H1 (cell line): ENCODE measurements around the gene PRICKLE1.

ENCODE experiments used
- BACH1 ChIP-seq: IDR thresholded peaks from 2 replicates; pipeline ENCODE4 v1.6.1; 2012; ENCODE audit warnings: low read length, improper control_type of control experiment
- CTCF ChIP-seq, 3 experiments: IDR thresholded peaks; 1 replicate in 2 of 3; 2 replicates in 1 of 3; pipeline versions ENCODE4 v1.5.1 to v1.6.1; 2011; ENCODE audit warnings: low read length in 3 of 3, mild to moderate bottlenecking in 3 of 3, inconsistent platforms in 2 of 3, low read depth in 1 of 3, moderate library complexity in 1 of 3; ENCODE audit not compliant: insufficient read depth in 1 of 3; ENCODE audit errors: control extremely low read depth in 1 of 3
- EP300 ChIP-seq, 2 experiments: IDR thresholded peaks; 1 replicate in 1 of 2; 2 replicates in 1 of 2; pipeline ENCODE4 v1.6.1; 2011 to 2012; ENCODE audit warnings: low read depth in 2 of 2, low read length in 2 of 2, mild to moderate bottlenecking in 2 of 2, borderline replicate concordance in 1 of 2, inconsistent platforms in 1 of 2, moderate library complexity in 1 of 2
- EZH2 ChIP-seq: fragments of 200-600 bp; sonication (generic); IDR thresholded peaks from 2 replicates; pipeline ENCODE4 v1.7.1; 2012; ENCODE audit warnings: low read depth, mild to moderate bottlenecking, moderate library complexity, low read length, inconsistent platforms; ENCODE audit not compliant: severe bottlenecking
- GTF2F1 ChIP-seq: IDR thresholded peaks from 2 replicates; pipeline ENCODE4 v1.6.1; 2012; ENCODE audit warnings: low read depth, low read length, improper control_type of control experiment, borderline replicate concordance
- HDAC2 ChIP-seq, 2 experiments: fragments of 300-600 bp in 1 of 2; sonication (generic) in 1 of 2; IDR thresholded peaks; 2 replicates each; pipeline ENCODE4 v1.6.1; 2011 to 2012; ENCODE audit warnings: low read depth in 2 of 2, low read length in 2 of 2, mild to moderate bottlenecking in 2 of 2, moderate library complexity in 2 of 2, borderline replicate concordance in 1 of 2, inconsistent platforms in 1 of 2
- POU5F1 ChIP-seq: IDR thresholded peaks from 2 replicates; pipeline ENCODE4 v1.6.1; 2011; ENCODE audit warnings: low read depth, mild to moderate bottlenecking, low read length, moderate library complexity
- RNF2 ChIP-seq: fragments of 200-900, 300-1000 bp; sonication (generic); IDR thresholded peaks from 2 replicates; pipeline ENCODE4 v1.7.1; 2016; ENCODE audit warnings: borderline replicate concordance, low read depth, mild to moderate bottlenecking, antibody characterized with exemption, low read length; ENCODE audit not compliant: poor library complexity, severe bottlenecking; ENCODE audit errors: missing control alignments
- SRF ChIP-seq: IDR thresholded peaks from 2 replicates; pipeline ENCODE4 v1.6.1; 2011; ENCODE audit warnings: mild to moderate bottlenecking, low read depth, low read length, moderate library complexity
- TAF1 ChIP-seq: IDR thresholded peaks from 2 replicates; pipeline ENCODE4 v1.6.1; 2011; ENCODE audit warnings: mild to moderate bottlenecking, low read depth, low read length
- USF2 ChIP-seq: IDR thresholded peaks from 2 replicates; pipeline ENCODE4 v1.6.1; 2011; ENCODE audit warnings: low read length, improper control_type of control experiment

- TF ChIP-seq EZH2 (no peak), CTCF (IDR thresholded peaks at IDR 0.05; ENCODE audit: control extremely low read depth in 1 of 3, insufficient read depth in 1 of 3, low read depth in 1 of 3, low read length in 3 of 3) (no peak), SRF (no peak), POU5F1 (no peak), HDAC2 (IDR thresholded peaks at IDR 0.05; ENCODE audit: borderline replicate concordance in 1 of 2, low read depth in 2 of 2, low read length in 2 of 2) (no peak), GTF2F1 (no peak), RNF2 (no peak), BACH1 (no peak), TAF1 (no peak), EP300 (IDR thresholded peaks at IDR 0.05; ENCODE audit: borderline replicate concordance in 1 of 2, low read depth in 2 of 2, low read length in 2 of 2) (no peak), USF2 (no peak)
Measured at GRCh38 chr12:42627151-42627550, 37.6 kb upstream of the PRICKLE1 start.
